Thymus (tissue), 11 donors: ENCODE measurements around the gene CC2D2B. TPM values are rescaled to one million over a fixed set of nuclear protein-coding genes. Genes with fewer than 3 reads are reported as not detected.
"Not testable (repeated sequence)": the region's sequence is repeated elsewhere in the genome, so short reads cannot be mapped to it uniquely, and the experiment has no call there.

Source experiments
- DNase-seq, 9 donors: peaks; one replicate each; pipeline ENCODE4 v3.0.0-alpha.2; 2013; ENCODE audit warnings: low spot score in 9 of 9, low read depth in 6 of 9, missing footprints in 1 of 9
- H3K27ac ChIP-seq, 2 donors: one replicate each; pipeline ENCODE4 v1.5.1; 2013; ENCODE audit warnings: control low read depth in 1 of 2, low read depth in 1 of 2, low read length in 1 of 2, mild to moderate bottlenecking in 1 of 2, moderate library complexity in 1 of 2
- H3K27me3 ChIP-seq, 2 donors: one replicate each; pipeline ENCODE4 v1.5.1; 2013; ENCODE audit warnings: low read length in 1 of 2; ENCODE audit not compliant: control insufficient read depth in 2 of 2, insufficient read depth in 1 of 2
- H3K36me3 ChIP-seq, 2 donors: one replicate each; pipeline ENCODE4 v1.5.1; 2013; ENCODE audit warnings: low read length in 1 of 2, mild to moderate bottlenecking in 1 of 2, moderate library complexity in 1 of 2; ENCODE audit not compliant: control insufficient read depth in 2 of 2, insufficient read depth in 2 of 2
- H3K4me1 ChIP-seq, 2 donors: one replicate each; pipeline ENCODE4 v1.5.1; 2013; ENCODE audit warnings: low read length in 2 of 2; ENCODE audit not compliant: control insufficient read depth in 2 of 2, insufficient read depth in 2 of 2
- H3K4me3 ChIP-seq, 2 donors: one replicate each; pipeline ENCODE4 v1.5.1; 2013; ENCODE audit warnings: low read length in 2 of 2, control low read depth in 1 of 2, mild to moderate bottlenecking in 1 of 2
- H3K9me3 ChIP-seq, 2 donors: one replicate each; pipeline ENCODE4 v1.5.1; 2013; ENCODE audit warnings: low read length in 1 of 2, mild to moderate bottlenecking in 1 of 2; ENCODE audit not compliant: control insufficient read depth in 2 of 2, insufficient read depth in 1 of 2
- WGBS: extraction: QIAGEN DNeasy Blood & Tissue Kit; methylation state at CpG from one replicate; pipeline ENCODE4 v1.1.7; 2013; 5-methylcytosine and 5-hydroxymethylcytosine counted together
- polyA plus RNA-seq: library from polyadenylated mRNA; stranded (reverse); fragments of 200-250 nt; gene quantifications from one replicate; pipeline ENCODE4 v1.2.3, GENCODE V29; 2013
- total RNA-seq: library from RNA; stranded (reverse); fragments of 120-200 nt; gene quantifications from one replicate; pipeline ENCODE4 v1.2.4, GENCODE V29; 2013
- donor health status: healthy.

CC2D2B gene
- total and polyA plus RNA-seq, 2 donors: 0.27 to 0.33 TPM

- Histone ChIP-seq H3K4me1 (no peaks in the 10 kb centered on the region), H3K4me3 (no peak overlapping the region), H3K27ac (no peak overlapping the region), H3K36me3 (peaks cover 0 to 6% of the 10 kb centered on the region in 2 donors), H3K27me3 (no peaks in the 10 kb centered on the region), H3K9me3 (peaks cover 0 to 4% of the 10 kb centered on the region in 2 donors)
- no peak for DNase-seq
- WGBS: 98% methylated on average over 2 of the region's 2 CpGs
These were observed 34.6 kb upstream of the CC2D2B start for GRCh38 chr10:95873139-95873538.

GRCh38 chr10:95873651-95874050, 34.1 kb upstream of the CC2D2B start:
- H3K9me3 ChIP-seq: peaks cover 0 to 4% of the 10 kb centered on the region in 2 donors
- DNase-seq: no peak
- H3K27me3 ChIP-seq: no peaks in the 10 kb centered on the region
- no peaks in the 10 kb centered on the region for H3K4me1 ChIP-seq
- WGBS: 95% methylated on average over 4 of the region's 4 CpGs
- no peak overlapping the region for H3K4me3 ChIP-seq
- peaks cover 0 to 6% of the 10 kb centered on the region in 2 donors for H3K36me3 ChIP-seq
- H3K27ac ChIP-seq: no peak overlapping the region

GRCh38 chr10:95874783-95875182, 33.0 kb upstream of the CC2D2B start:
- not testable (repeated sequence) for H3K4me1 ChIP-seq, DNase-seq, H3K4me3 ChIP-seq, H3K27ac ChIP-seq, H3K27me3 ChIP-seq, H3K9me3 ChIP-seq, H3K36me3 ChIP-seq

GRCh38 chr10:95876756-95877155, 31.0 kb upstream of the CC2D2B start:
- H3K4me3 ChIP-seq: no peak overlapping the region
- no peaks in the 10 kb centered on the region for H3K4me1 ChIP-seq
- H3K27me3 ChIP-seq: no peaks in the 10 kb centered on the region
- WGBS: 94% methylated on average over 1 of the region's 1 CpG
- H3K9me3 ChIP-seq: peaks cover 0 to 4% of the 10 kb centered on the region in 2 donors
- peaks cover 0 to 6% of the 10 kb centered on the region in 2 donors for H3K36me3 ChIP-seq
- no peak overlapping the region for H3K27ac ChIP-seq
- DNase-seq: no peak

- Histone ChIP-seq H3K36me3 (peaks cover 0 to 6% of the 10 kb centered on the region in 2 donors), H3K9me3 (peaks cover 0 to 4% of the 10 kb centered on the region in 2 donors), H3K4me1 (no peaks in the 10 kb centered on the region), H3K27ac (no peak overlapping the region), H3K27me3 (no peaks in the 10 kb centered on the region), H3K4me3 (no peak overlapping the region)
- no peak for DNase-seq
These were observed 29.9 kb upstream of the CC2D2B start for GRCh38 chr10:95877881-95878280.

GRCh38 chr10:95880704-95881103, 27.1 kb upstream of the CC2D2B start:
- H3K27ac ChIP-seq: no peak overlapping the region
- no peak overlapping the region for H3K4me3 ChIP-seq
- WGBS: 80% methylated on average over 2 of the region's 2 CpGs

GRCh38 chr10:95881316-95881715, 26.5 kb upstream of the CC2D2B start:
- no peak for DNase-seq
- Histone ChIP-seq H3K9me3 (no peaks in the 10 kb centered on the region), H3K4me1 (no peaks in the 10 kb centered on the region), H3K27me3 (no peaks in the 10 kb centered on the region), H3K4me3 (no peak overlapping the region), H3K36me3 (no peaks in the 10 kb centered on the region), H3K27ac (no peak overlapping the region)

More at GRCh38 chr10:95880704-95881103, 27.1 kb upstream of the CC2D2B start:
- no peak for DNase-seq
- H3K9me3 ChIP-seq: no peaks in the 10 kb centered on the region
- H3K4me1 ChIP-seq: no peaks in the 10 kb centered on the region
- peaks cover 0 to 1% of the 10 kb centered on the region in 2 donors for H3K36me3 ChIP-seq
- H3K27me3 ChIP-seq: no peaks in the 10 kb centered on the region

- no peaks in the 10 kb centered on the region for H3K36me3 ChIP-seq
- no peaks in the 10 kb centered on the region for H3K9me3 ChIP-seq
- WGBS: 67% methylated on average over 2 of the region's 2 CpGs
- DNase-seq: no peak
- no peak overlapping the region for H3K27ac ChIP-seq
- no peaks in the 10 kb centered on the region for H3K4me1 ChIP-seq
- H3K27me3 ChIP-seq: no peaks in the 10 kb centered on the region
- H3K4me3 ChIP-seq: no peak overlapping the region
These were observed 17.9 kb upstream of the CC2D2B start for GRCh38 chr10:95889830-95890229.

GRCh38 chr10:95896071-95896850, 11.5 kb upstream of the CC2D2B start:
- no peak overlapping the region for H3K4me3 ChIP-seq
- H3K4me1 ChIP-seq: no peaks in the 10 kb centered on the region
- 93% methylated on average over 4 of the region's 4 CpGs for WGBS
- H3K27ac ChIP-seq: no peak overlapping the region
- peaks cover 5 to 18% of the 10 kb centered on the region in 2 donors for H3K36me3 ChIP-seq
- no peaks in the 10 kb centered on the region for H3K9me3 ChIP-seq
- H3K27me3 ChIP-seq: no peaks in the 10 kb centered on the region
- no peak for DNase-seq
